ENCODE results near the gene POLH. TPM values are rescaled to one million over a fixed set of nuclear protein-coding genes. Genes with fewer than 3 reads are reported as not detected.

The POLH gene
- total RNA-seq, 2 donors from 2014 or later: 12.3 to 23.8 TPM

- H3K9me3 ChIP-seq: no peaks in the 10 kb centered on the region
- intact Hi-C loops (cut with DNase I): no loop called here
- H3K9ac ChIP-seq (ENCODE audit: low read depth in 2 of 2, low read length in 2 of 2): peak overlapping the region; percentile 74 to 88
Observed at GRCh38 chr6:43575105-43575771, 747 bp upstream of the POLH start.

DNA sequence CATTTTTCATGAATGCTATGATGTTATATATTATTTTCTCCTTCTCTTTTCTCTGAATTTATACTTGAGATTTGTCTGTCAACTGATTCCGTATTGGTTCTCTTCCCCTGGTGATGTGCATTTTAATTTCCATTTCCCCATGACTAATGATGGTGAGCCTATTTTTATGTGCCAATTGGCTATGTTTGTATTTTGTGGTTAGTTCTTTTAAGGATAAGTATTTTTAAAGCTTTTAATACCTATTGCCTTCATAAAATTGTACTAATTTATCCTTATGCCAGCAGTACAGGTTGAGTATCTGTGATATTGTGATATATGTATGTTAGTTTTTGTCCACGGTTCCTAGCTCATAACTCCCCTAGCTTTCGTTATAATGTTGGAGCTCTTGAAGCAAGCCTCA lies 2.8 kb downstream of the POLH start:
- Histone ChIP-seq H3K27me3 (no peaks in the 10 kb centered on the region), H3K4me3 (no peak overlapping the region), H3K9me3 (no peaks in the 10 kb centered on the region), H3K4me1 (no peaks in the 10 kb centered on the region), H3K36me3 (peaks cover 9% of the 10 kb centered on the region), H3K9ac (ENCODE audit: low read depth in 2 of 2, low read length in 2 of 2) (no peak overlapping the region), H3K27ac (no peak overlapping the region)
- no peak for DNase-seq
- intact Hi-C loops (cut with DNase I): no loop called here
- no peak for TF ChIP-seq CTCF (IDR thresholded peaks at IDR 0.05)

More at GRCh38 chr6:43575105-43575771, 747 bp upstream of the POLH start:
- peak overlapping the region; percentile 89 for H3K27ac ChIP-seq
- peak overlapping the region; percentile 99 for H3K4me3 ChIP-seq
- no peaks in the 10 kb centered on the region for H3K36me3 ChIP-seq
- DNase-seq: peak; percentile 48
- H3K27me3 ChIP-seq: no peaks in the 10 kb centered on the region
- TF ChIP-seq CTCF (IDR thresholded peaks at IDR 0.05): no peak
- no peaks in the 10 kb centered on the region for H3K4me1 ChIP-seq

DNA sequence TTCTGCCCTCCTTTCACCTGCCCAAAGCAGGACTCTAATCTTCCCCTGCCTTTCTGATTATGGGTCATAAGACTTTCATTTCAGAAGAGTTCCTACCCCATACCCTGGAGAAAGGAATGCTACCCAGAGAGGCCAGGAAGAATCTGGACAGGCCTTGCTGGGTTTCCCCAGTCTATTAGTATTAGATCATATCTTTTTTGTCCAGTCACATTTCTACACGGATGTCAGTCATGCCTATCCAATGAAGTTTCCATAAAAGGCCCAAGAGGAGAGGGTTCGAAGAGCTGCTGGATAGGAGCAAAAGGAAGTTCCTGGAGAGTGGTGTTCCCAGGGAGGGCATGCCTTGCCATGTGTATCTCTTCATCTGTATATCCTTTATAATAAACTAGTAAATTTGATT lies 3.2 kb downstream of the POLH start:
- TF ChIP-seq CTCF (IDR thresholded peaks at IDR 0.05): no peak
- no peak overlapping the region for H3K9ac ChIP-seq (ENCODE audit: low read depth in 2 of 2, low read length in 2 of 2)

GRCh38 chr6:43582911-43583310 lies 6.9 kb downstream of the POLH start:
- peaks cover 21% of the 10 kb centered on the region for H3K36me3 ChIP-seq
- H3K9me3 ChIP-seq: no peaks in the 10 kb centered on the region
- H3K4me1 ChIP-seq: no peaks in the 10 kb centered on the region
- intact Hi-C loops (cut with DNase I): no loop called here
- TF ChIP-seq CTCF (IDR thresholded peaks at IDR 0.05): no peak
- no peak for DNase-seq
- no peak overlapping the region for H3K27ac ChIP-seq
- no peak overlapping the region for H3K9ac ChIP-seq (ENCODE audit: low read depth in 2 of 2, low read length in 2 of 2)
- no peak overlapping the region for H3K4me3 ChIP-seq
- no peaks in the 10 kb centered on the region for H3K27me3 ChIP-seq

More for the DNA sequence above, 3.2 kb downstream of the POLH start:
- Histone ChIP-seq H3K4me3 (no peak overlapping the region), H3K27me3 (no peaks in the 10 kb centered on the region), H3K36me3 (peaks cover 14% of the 10 kb centered on the region), H3K27ac (no peak overlapping the region), H3K4me1 (no peaks in the 10 kb centered on the region), H3K9me3 (no peaks in the 10 kb centered on the region)
- DNase-seq: no peak
- intact Hi-C loops (cut with DNase I): no loop called here

DNA sequence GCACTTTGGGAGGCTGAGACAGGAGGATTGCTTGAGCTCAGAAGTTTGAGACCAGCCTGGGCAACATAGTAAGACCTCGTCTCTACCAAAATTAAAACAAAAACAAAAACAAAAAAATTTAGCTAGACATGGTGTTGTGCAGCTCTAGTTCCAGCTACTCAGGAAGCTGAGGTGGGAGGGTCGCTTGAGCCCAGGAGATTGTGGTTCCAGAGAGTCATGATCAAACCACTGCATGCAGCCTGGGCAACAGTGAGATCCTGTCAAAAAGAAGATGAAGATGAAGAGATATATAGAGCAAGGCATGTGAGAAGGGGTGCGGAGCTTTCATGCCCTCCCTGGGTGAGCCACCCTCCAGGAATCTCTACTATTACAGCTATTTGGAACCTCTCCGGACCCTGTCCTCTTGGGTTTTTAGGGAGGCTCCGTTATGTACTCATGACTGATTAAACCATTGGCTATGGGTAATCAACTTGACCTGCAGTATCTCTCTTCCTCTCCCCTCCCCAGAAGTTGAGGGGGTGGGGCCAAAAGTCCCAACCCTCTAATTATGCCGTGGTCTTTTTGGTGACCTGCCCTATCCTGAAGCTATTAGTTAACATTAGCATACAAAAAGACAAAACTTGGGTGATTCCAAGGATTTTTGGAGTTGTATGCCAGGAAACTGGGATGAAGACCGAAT lies 9.0 kb downstream of the POLH start:
- Histone ChIP-seq H3K27me3 (no peaks in the 10 kb centered on the region), H3K27ac (no peak overlapping the region), H3K4me1 (no peaks in the 10 kb centered on the region), H3K36me3 (peaks cover 21% of the 10 kb centered on the region), H3K9me3 (no peaks in the 10 kb centered on the region), H3K9ac (ENCODE audit: low read depth in 2 of 2, low read length in 2 of 2) (no peak overlapping the region), H3K4me3 (no peak overlapping the region)
- no peak for DNase-seq
- intact Hi-C loops (cut with DNase I): no loop called here
- TF ChIP-seq CTCF (IDR thresholded peaks at IDR 0.05): no peak
